ENCODE results near the gene RNF112. TPM values are rescaled to one million over a fixed set of nuclear protein-coding genes. Genes with fewer than 3 reads are reported as not detected.

The RNF112 gene
- total RNA-seq, 1 donor from 2014 or later = 0.12 TPM

- no peak for DNase-seq (ENCODE audit: extremely low read depth, low read depth, low spot score)
These were observed 36.9 kb upstream of the RNF112 start for GRCh38 chr17:19374136-19374535.

GRCh38 chr17:19375732-19376131, 35.3 kb upstream of the RNF112 start:
- DNase-seq (ENCODE audit: extremely low read depth, low read depth, low spot score) = no peak

GRCh38 chr17:19376811-19377210, 34.2 kb upstream of the RNF112 start:
- DNase-seq (ENCODE audit: extremely low read depth, low read depth, low spot score) = no peak

GRCh38 chr17:19377602-19378415, 33.2 kb upstream of the RNF112 start:
- peak; percentile 80 for DNase-seq (ENCODE audit: extremely low read depth, low read depth, low spot score)

GRCh38 chr17:19378416-19379360, 32.3 kb upstream of the RNF112 start, which contains the start of gene MAPK7:
MAPK7 (plus strand) TSS chr17:19378498; CDS start chr17:19378901, 403 bp downstream.
- no peak for DNase-seq (ENCODE audit: extremely low read depth, low read depth, low spot score)

- no peak for DNase-seq (ENCODE audit: extremely low read depth, low read depth, low spot score)
These were observed 31.5 kb upstream of the RNF112 start for GRCh38 chr17:19379361-19380065.

GRCh38 chr17:19380481-19381301, 30.3 kb upstream of the RNF112 start:
- no peak for DNase-seq (ENCODE audit: extremely low read depth, low read depth, low spot score)

GRCh38 chr17:19381361-19381740, 29.7 kb upstream of the RNF112 start:
- no peak for DNase-seq (ENCODE audit: extremely low read depth, low read depth, low spot score)

- DNase-seq (ENCODE audit: extremely low read depth, low read depth, low spot score) = no peak
These were observed 29.1 kb upstream of the RNF112 start for GRCh38 chr17:19381741-19382444.

- no peak for DNase-seq (ENCODE audit: extremely low read depth, low read depth, low spot score)
These were observed 28.2 kb upstream of the RNF112 start for GRCh38 chr17:19382531-19383444.

- no peak for DNase-seq (ENCODE audit: extremely low read depth, low read depth, low spot score)
These were observed 27.2 kb upstream of the RNF112 start for GRCh38 chr17:19383681-19384470.

GRCh38 chr17:19384723-19385391, 26.2 kb upstream of the RNF112 start:
- no peak for DNase-seq (ENCODE audit: extremely low read depth, low read depth, low spot score)

- DNase-seq (ENCODE audit: extremely low read depth, low read depth, low spot score) = no peak
These were observed 25.5 kb upstream of the RNF112 start for GRCh38 chr17:19385521-19385983.

GRCh38 chr17:19386051-19386929, 24.7 kb upstream of the RNF112 start:
- DNase-seq (ENCODE audit: extremely low read depth, low read depth, low spot score) = no peak

- DNase-seq (ENCODE audit: extremely low read depth, low read depth, low spot score) = no peak
These were observed 23.8 kb upstream of the RNF112 start, which contains the start of gene MFAP4 for GRCh38 chr17:19386974-19387920. MFAP4 (minus strand) TSS chr17:19387190; CDS start chr17:19387155, 35 bp downstream.

Data from glomerular endothelial cell (primary cell).